Activated T-cell treated with anti-CD3 and anti-CD28 coated beads, Interleukin-2, amount 50 U/mL, for 72 hours (primary cell): ENCODE results near the gene SEMA3E. TPM values are rescaled to one million over a fixed set of nuclear protein-coding genes. Genes with fewer than 3 reads are reported as not detected.

ENCODE experiments used
- ATAC-seq, 2 donors: fragments of 150-1000 bp; cut with Tn5 transposase; replicated peaks in 1 of 2; 2 replicates each; pipeline ENCODE4 v1.10.0; 2021; ENCODE audit warnings: moderate library complexity in 2 of 2, mild to moderate bottlenecking in 1 of 2
- DNase-seq, 2 donors: peaks; one replicate each; pipeline ENCODE4 v3.0.0; 2021 to 2022; ENCODE audit warnings: mixed read lengths in 1 of 2
- H3K27ac Mint-ChIP-seq: one replicate; pipeline ENCODE4 v1.8.0; 2022; ENCODE audit warnings: mild to moderate bottlenecking, moderate library complexity, mixed read lengths
- H3K27me3 Mint-ChIP-seq: one replicate; pipeline ENCODE4 v1.8.0; 2022; ENCODE audit warnings: low read depth, mixed read lengths
- H3K36me3 Mint-ChIP-seq, 2 donors: one replicate each; pipeline ENCODE4 v1.8.0; 2022; ENCODE audit warnings: mixed read lengths in 2 of 2, mild to moderate bottlenecking in 1 of 2; ENCODE audit not compliant: insufficient read depth in 2 of 2
- H3K4me1 Mint-ChIP-seq: one replicate; pipeline ENCODE4 v1.8.0; 2022; ENCODE audit warnings: low read depth, mixed read lengths
- H3K4me3 Mint-ChIP-seq, 2 donors: one replicate each; pipeline ENCODE4 v1.8.0; 2022; ENCODE audit warnings: mild to moderate bottlenecking in 2 of 2, mixed read lengths in 2 of 2, moderate library complexity in 2 of 2
- H3K9me3 Mint-ChIP-seq, 2 donors: one replicate each; pipeline ENCODE4 v1.8.0; 2022; ENCODE audit warnings: mixed read lengths in 2 of 2
- total RNA-seq, 2 donors: library from RNA; stranded (reverse); gene quantifications; one replicate each; pipeline ENCODE4 v1.2.3, GENCODE V29; 2022

SEMA3E gene
- total RNA-seq, 2 donors from 2014 or later = not detected

DNA sequence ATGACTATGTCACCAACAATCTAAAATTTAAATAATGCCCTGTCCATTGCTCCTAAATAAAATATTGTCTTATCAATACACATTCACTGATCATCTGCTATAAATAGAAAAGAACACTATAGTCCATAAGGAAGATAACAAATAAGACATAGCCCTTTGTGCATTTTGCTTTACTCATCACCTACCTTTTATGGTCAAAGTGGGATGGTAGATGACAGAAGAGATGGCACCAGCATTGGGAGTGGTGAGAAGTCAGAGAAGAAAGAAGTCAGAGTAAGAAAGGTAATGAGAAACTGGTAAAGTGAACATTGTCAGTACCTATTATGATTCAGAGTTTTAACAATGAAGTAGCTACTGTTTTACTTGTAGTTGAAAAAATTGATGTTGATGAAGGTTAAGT is 31.1 kb downstream of the SEMA3E start:
- peaks cover 5 to 10% of the 10 kb centered on the region in 2 donors for H3K9me3 Mint-ChIP-seq

DNA sequence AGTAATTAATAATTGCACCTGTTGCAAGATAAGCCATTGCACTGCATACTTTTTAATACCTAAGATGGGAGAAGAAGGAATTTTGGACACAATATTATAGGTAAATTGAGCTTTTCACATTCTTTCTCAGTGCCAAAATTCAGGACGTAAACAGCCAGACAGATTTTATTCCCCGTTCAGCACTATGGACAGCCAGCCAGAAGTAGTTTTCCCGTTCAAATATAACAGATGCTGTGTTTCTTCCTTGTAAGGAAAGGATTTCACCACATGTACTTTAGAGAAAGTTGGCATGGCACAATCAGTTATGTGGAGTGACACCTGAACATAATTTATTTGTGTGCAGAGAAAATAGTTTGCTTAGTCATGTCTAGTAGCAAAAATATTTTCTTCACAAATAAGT is 34.8 kb downstream of the SEMA3E start:
- Mint-ChIP-seq H3K27me3 (no peaks in the 10 kb centered on the region), H3K9me3 (peaks cover 0 to 3% of the 10 kb centered on the region in 2 donors), H3K36me3 (no peaks in the 10 kb centered on the region), H3K4me1 (no peaks in the 10 kb centered on the region), H3K4me3 (no peak overlapping the region), H3K27ac (no peak overlapping the region)
- no peak for ATAC-seq
- no peak for DNase-seq

More for the DNA sequence above, 31.1 kb downstream of the SEMA3E start:
- Mint-ChIP-seq H3K4me3 (no peak overlapping the region), H3K36me3 (no peaks in the 10 kb centered on the region), H3K4me1 (no peaks in the 10 kb centered on the region), H3K27me3 (no peaks in the 10 kb centered on the region), H3K27ac (no peak overlapping the region)
- no peak for DNase-seq
- ATAC-seq = no peak

DNA sequence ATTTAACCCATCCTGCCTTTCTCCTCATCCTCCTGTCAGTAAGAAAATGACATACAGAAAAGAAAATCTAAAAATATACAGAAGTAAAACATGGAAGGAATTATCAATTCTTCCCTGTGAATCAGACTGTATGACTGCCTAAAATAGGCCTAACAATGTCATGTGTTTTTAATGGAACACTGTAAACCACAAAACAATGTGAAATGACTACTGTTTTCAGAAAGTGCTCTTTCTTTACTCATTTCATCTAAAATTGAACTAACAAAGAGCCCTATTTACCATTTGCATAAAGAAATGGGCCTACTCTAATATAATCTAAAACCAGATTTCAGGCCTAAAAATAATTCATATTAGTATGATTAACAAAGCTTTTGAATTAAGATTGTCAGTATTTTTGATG is 35.7 kb downstream of the SEMA3E start:
- DNase-seq (no peak), ATAC-seq (no peak)
- no peaks in the 10 kb centered on the region for H3K36me3 Mint-ChIP-seq
- H3K4me1 Mint-ChIP-seq = no peaks in the 10 kb centered on the region
- no peak overlapping the region for H3K4me3 Mint-ChIP-seq
- no peaks in the 10 kb centered on the region for H3K27me3 Mint-ChIP-seq
- H3K9me3 Mint-ChIP-seq = peaks cover 0 to 3% of the 10 kb centered on the region in 2 donors
- no peak overlapping the region for H3K27ac Mint-ChIP-seq

DNA sequence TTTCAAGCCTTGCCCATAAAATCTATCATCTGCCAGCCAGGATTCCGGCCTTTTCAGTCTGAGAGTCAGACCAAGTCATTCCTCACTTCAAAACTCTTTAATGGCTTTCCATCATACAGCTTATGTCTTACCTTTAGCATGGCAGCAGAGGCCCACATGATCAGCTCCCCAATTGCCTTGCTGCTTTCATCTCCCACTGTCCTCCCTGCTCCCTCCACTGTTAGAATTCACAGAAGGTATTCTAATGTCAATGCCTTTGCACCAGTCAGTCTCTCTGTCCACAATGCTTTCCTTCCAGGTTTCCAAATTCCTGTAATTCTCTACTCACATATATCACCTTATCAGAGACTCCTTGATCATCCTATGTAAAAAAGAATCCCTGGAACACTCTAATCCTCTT is 37.2 kb downstream of the SEMA3E start:
- no peaks in the 10 kb centered on the region for H3K4me1 Mint-ChIP-seq
- no peak for ATAC-seq
- no peaks in the 10 kb centered on the region for H3K27me3 Mint-ChIP-seq
- no peaks in the 10 kb centered on the region for H3K36me3 Mint-ChIP-seq
- DNase-seq = no peak
- no peak overlapping the region for H3K27ac Mint-ChIP-seq
- peaks cover 2 to 5% of the 10 kb centered on the region in 2 donors for H3K9me3 Mint-ChIP-seq
- H3K4me3 Mint-ChIP-seq = no peak overlapping the region

DNA sequence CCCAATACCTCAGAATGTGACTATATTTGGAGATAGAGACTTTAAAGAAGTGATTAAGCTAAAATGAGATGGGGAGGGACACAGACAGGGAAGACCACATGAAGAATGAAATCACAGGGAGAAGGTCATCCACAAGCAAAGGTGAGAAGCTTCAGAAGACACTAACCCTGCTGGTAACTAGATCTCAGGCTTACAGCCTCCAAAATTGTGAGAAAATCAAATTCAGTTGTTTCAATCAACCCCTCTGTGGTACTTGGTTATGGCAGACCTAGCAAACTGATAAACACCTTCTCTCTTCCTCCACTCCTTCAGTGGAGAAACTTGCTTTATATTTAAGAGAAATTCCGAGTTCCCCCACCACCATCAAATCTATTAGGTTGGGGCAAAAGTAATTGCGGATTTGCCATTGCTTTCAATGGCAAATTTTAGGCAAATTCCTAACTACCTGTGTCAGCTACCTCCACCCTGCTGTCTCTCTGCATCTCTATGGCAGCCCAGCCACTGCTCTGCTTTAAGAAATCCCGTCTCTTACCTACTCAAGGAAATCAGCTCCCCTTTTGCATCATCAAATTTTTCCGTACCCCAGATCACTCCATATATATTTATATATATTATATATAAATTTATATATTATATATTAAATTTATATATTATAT is 38.2 kb downstream of the SEMA3E start:
- Mint-ChIP-seq H3K27me3 (no peaks in the 10 kb centered on the region), H3K27ac (no peak overlapping the region), H3K4me3 (no peak overlapping the region), H3K36me3 (no peaks in the 10 kb centered on the region), H3K9me3 (peaks cover 2 to 5% of the 10 kb centered on the region in 2 donors), H3K4me1 (no peaks in the 10 kb centered on the region)
- ATAC-seq (no peak), DNase-seq (no peak)

DNA sequence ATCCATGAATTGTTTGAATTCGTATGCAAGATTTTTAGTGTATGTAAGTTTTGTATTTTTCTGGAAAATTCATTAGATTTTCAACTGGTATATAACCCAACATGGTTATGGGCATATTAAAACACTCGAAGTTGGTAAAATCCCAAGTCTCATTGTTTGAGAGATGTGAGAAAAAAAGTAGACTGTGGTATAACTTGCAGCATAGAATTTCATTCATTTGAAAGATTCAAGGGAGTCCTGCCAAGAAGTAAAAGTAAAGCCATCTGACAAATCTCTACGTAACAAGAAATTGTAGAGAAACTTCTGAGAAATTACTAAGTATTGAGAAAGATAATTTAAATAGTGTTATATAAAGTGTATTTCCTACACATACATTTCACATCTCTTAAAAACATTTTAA is 40.2 kb downstream of the SEMA3E start:
- H3K9me3 Mint-ChIP-seq = peaks cover 2 to 9% of the 10 kb centered on the region in 2 donors
- H3K36me3 Mint-ChIP-seq = no peaks in the 10 kb centered on the region
- DNase-seq = no peak

DNA sequence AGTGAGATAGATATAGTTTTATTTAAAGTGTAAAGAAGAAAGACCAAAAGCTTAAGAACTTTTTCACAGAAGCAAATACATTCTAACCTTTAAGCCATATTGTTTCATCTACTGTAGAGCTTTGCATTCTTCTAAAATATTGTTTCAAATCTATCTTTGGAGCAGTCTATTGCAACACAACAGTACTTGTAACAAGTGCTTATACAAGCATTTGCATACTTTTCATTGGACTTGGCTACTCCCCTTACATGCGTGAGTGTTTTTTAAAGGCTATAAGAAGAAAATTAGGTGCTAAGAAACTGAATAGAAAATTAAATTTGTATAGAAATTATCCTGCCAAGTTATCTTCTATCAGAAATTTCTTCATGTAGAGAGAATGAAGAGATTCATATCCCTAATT is 45.3 kb downstream of the SEMA3E start:
- Mint-ChIP-seq H3K27me3 (no peaks in the 10 kb centered on the region), H3K36me3 (no peaks in the 10 kb centered on the region), H3K4me1 (no peaks in the 10 kb centered on the region), H3K27ac (no peak overlapping the region), H3K9me3 (peaks cover 2 to 10% of the 10 kb centered on the region in 2 donors), H3K4me3 (no peak overlapping the region)
- DNase-seq (no peak), ATAC-seq (no peak)

More for the DNA sequence above, 40.2 kb downstream of the SEMA3E start:
- no peaks in the 10 kb centered on the region for H3K4me1 Mint-ChIP-seq
- ATAC-seq = no peak
- H3K4me3 Mint-ChIP-seq = no peak overlapping the region
- no peak overlapping the region for H3K27ac Mint-ChIP-seq
- H3K27me3 Mint-ChIP-seq = no peaks in the 10 kb centered on the region

DNA sequence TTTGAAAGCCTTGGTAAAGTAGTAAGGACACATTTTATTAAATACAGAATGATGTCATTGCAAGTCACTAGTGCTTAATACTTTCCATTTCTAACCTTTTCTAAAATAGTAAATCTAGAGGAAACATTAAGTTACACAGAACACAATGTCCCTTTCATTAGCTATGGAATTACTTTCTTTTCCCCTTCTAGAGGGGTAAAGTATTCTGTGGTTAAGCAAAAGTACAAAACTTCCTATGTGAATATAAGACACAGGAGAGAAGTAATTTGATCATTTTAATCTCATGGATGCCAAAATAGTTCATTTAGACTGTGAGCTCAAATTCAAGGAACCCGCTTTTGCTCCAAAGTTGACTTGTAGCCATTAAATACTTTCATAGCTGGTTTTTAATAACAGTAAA is 49.8 kb downstream of the SEMA3E start:
- H3K36me3 Mint-ChIP-seq = no peaks in the 10 kb centered on the region
- no peaks in the 10 kb centered on the region for H3K4me1 Mint-ChIP-seq
- H3K27ac Mint-ChIP-seq = no peak overlapping the region
- DNase-seq = no peak
- peaks cover 4 to 9% of the 10 kb centered on the region in 2 donors for H3K9me3 Mint-ChIP-seq
- no peak overlapping the region for H3K4me3 Mint-ChIP-seq
- ATAC-seq = no peak
- H3K27me3 Mint-ChIP-seq = no peaks in the 10 kb centered on the region

DNA sequence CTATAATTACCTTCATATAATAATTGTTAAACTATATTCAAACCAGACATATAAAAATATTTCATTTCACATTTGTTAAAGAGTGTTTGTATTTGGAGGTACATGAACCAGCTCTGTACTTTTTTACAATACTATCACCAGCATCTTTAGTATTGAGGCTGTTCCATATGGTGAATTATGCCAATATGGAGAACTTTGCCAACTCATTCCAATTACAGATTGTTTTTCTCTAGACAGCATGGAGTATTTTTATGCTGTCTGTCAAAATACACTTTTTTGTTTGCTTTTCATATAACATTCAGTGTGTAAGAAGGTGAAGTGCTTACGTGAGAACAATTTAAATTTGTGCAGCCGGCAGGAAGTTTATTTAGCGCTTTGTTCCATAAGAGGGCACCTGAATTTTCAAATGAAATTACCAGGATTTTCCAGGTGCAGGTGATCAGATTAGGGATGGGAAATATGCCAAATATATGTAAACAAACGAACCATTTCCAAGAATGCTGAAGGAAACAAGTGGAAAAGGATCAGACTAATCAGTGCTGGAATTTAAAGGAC is 54.9 kb downstream of the SEMA3E start:
- Mint-ChIP-seq H3K36me3 (no peaks in the 10 kb centered on the region), H3K27ac (no peak overlapping the region), H3K4me1 (no peaks in the 10 kb centered on the region), H3K27me3 (no peaks in the 10 kb centered on the region), H3K4me3 (no peak overlapping the region), H3K9me3 (peaks cover 4 to 5% of the 10 kb centered on the region in 2 donors)
- DNase-seq (no peak), ATAC-seq (no peak)

DNA sequence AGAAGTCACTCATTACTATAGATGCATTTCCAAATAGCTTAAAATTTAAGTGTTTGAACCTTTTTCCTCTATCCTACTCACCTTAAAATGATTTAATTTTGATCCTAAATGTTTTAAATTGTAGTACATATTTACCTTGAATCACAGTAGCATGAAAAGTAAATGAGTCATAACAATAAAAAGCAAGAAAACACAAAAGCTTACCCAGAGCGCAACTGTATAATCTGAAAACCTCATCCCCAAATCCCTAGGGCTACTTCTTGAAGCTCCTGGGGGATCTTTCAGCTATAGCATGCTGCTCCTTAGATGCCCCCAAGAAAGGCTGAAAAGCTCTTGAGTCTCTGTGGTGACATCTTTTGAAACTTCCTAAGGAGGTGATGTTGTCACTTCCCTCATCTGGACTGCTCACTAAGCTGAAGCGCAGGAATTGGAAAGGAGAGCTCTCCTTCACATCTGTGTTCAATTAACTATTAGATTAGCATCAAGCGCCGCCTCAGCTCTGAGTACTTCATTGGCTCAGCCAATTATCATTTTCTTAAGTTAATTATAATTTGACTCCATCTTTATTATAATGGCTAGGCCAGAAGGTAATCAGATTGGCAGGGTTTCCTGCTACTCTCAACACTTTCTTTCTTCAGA is 60.2 kb downstream of the SEMA3E start:
- Mint-ChIP-seq H3K27ac (no peak overlapping the region), H3K27me3 (no peaks in the 10 kb centered on the region), H3K9me3 (peaks cover 3 to 6% of the 10 kb centered on the region in 2 donors), H3K4me3 (no peak overlapping the region), H3K36me3 (no peaks in the 10 kb centered on the region), H3K4me1 (no peaks in the 10 kb centered on the region)
- ATAC-seq (no peak), DNase-seq (no peak)

DNA sequence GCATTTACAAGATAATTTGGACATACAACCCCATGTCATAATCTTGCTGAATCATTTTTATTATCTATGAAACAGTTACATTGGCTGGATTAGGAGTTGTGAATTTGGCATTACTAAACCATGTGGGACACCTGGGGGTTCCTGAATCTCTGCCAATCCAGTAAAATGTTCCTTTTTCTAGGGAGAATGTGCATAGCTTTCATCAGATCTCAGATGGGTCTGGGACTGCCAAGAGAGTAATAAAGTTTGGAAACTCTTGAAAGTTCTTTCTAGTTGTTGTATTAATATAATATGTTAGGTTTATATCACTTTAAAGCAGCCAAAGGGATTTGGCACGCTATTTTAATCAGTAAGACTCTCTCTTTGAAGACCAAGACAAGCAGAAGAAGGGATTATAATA is 62.7 kb downstream of the SEMA3E start:
- no peaks in the 10 kb centered on the region for H3K27me3 Mint-ChIP-seq
- no peaks in the 10 kb centered on the region for H3K36me3 Mint-ChIP-seq
- no peaks in the 10 kb centered on the region for H3K4me1 Mint-ChIP-seq
- no peak for ATAC-seq
- no peak overlapping the region for H3K27ac Mint-ChIP-seq
- no peak overlapping the region for H3K4me3 Mint-ChIP-seq
- H3K9me3 Mint-ChIP-seq = peaks cover 1 to 9% of the 10 kb centered on the region in 2 donors
- no peak for DNase-seq

DNA sequence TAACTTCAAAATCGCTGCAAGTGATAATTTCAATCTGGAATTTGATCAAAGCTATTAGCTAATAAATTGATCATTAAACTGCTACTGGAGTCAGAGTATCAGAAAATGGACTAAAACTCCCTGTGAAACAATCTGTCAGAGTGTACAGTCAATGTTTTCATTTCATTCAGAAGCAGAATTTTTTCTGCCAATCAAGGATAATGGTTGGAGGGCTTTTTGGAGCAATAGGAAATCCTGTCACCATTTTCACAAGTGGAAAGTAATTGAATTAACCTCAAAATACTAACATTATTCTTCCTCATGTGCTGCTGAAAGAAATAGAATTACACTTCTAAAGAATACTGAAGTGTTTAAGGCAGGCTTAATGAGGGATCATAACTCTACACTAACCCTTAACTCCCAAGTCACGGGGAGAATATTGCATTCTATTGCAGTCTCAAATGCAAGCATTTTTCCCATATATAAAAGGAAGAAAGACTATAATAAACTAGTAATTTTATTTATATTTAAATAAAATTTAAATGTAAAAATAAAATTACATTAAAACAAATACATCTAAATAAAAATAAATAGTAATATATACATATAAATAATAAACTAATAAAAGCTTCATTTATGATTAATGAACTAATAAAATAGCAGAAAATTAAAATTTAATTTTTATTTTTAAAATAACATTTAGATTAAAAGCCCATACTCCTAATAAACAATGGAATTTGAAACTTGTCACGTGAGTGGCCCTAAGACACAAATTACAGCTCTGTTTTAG is 67.1 kb downstream of the SEMA3E start:
- ATAC-seq (no peak), DNase-seq (no peak)
- peaks cover 3 to 13% of the 10 kb centered on the region in 2 donors for H3K9me3 Mint-ChIP-seq
- H3K36me3 Mint-ChIP-seq = no peaks in the 10 kb centered on the region
- H3K27me3 Mint-ChIP-seq = no peaks in the 10 kb centered on the region
- no peaks in the 10 kb centered on the region for H3K4me1 Mint-ChIP-seq
- no peak overlapping the region for H3K4me3 Mint-ChIP-seq
- H3K27ac Mint-ChIP-seq = no peak overlapping the region

DNA sequence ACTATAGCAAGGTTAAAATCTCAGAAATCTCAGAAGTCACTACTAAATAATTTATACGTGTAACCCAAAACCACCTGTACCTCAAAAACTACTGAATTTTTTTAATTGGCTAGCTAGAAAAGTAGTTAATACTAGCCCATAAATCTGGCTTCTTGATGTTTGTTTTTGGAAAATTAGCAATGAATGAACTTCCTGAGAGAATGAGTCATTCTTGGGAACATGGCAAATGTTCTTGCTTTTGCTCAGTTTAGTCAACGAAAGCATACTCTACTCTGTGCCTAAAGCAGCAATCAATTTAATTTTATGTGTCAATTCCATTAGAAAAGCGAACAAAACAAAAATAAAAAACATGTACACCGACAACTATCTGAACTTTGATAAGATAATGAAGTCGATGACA is 69.2 kb downstream of the SEMA3E start:
- no peak for DNase-seq
- peaks cover 3 to 8% of the 10 kb centered on the region in 2 donors for H3K9me3 Mint-ChIP-seq
- H3K4me1 Mint-ChIP-seq = no peaks in the 10 kb centered on the region
- no peaks in the 10 kb centered on the region for H3K36me3 Mint-ChIP-seq
- no peaks in the 10 kb centered on the region for H3K27me3 Mint-ChIP-seq
- H3K27ac Mint-ChIP-seq = no peak overlapping the region
- ATAC-seq = no peak
- no peak overlapping the region for H3K4me3 Mint-ChIP-seq
